SJSA1 (cell line): Measurements from ENCODE around the gene NELL1. TPM values are rescaled to one million over a fixed set of nuclear protein-coding genes. Genes with fewer than 3 reads are reported as not detected.
A peak's percentile ranks its signal among the peaks of the same experiment; 100 is the strongest.

Experiments used
- DNase-seq, 2 experiments: peaks; one replicate each; pipeline ENCODE4 v3.0.0-alpha.2; 2015 to 2020; ENCODE audit warnings: low spot score in 2 of 2, low read depth in 1 of 2
- H3K27ac ChIP-seq: fragments of 250-450 bp; sonication (Bioruptor Pico); 2 replicates; pipeline ENCODE4 v1.5.1; 2020; ENCODE audit warnings: mild to moderate bottlenecking, moderate library complexity
- H3K27me3 ChIP-seq: fragments of 250-450 bp; sonication (Bioruptor Pico); replicated peaks from 2 replicates; pipeline ENCODE4 v1.5.1; 2020; ENCODE audit warnings: mild to moderate bottlenecking, moderate library complexity
- H3K36me3 ChIP-seq: fragments of 250-450 bp; sonication (Bioruptor Pico); 2 replicates; pipeline ENCODE4 v1.5.1; 2020; ENCODE audit warnings: mild to moderate bottlenecking
- H3K4me1 ChIP-seq: fragments of 250-450 bp; sonication (Bioruptor Pico); replicated peaks from 2 replicates; pipeline ENCODE4 v1.6.1; 2021; ENCODE audit warnings: mild to moderate bottlenecking
- H3K4me3 ChIP-seq: fragments of 250-450 bp; sonication (Bioruptor Pico); 2 replicates; pipeline ENCODE4 v1.5.1; 2020; ENCODE audit warnings: mild to moderate bottlenecking
- H3K9me3 ChIP-seq: fragments of 250-450 bp; sonication (Bioruptor Pico); replicated peaks from 2 replicates; pipeline ENCODE4 v1.5.1; 2020; ENCODE audit warnings: mild to moderate bottlenecking
- total RNA-seq: library from RNA; depleted of rRNA; stranded (reverse); fragments of >200 nt; shearing (Covaris generic); gene quantifications from 2 replicates; pipeline ENCODE4 v1.2.3, GENCODE V29; 2014

NELL1 gene
- total RNA-seq, 1 experiment from 2014 or later: not detected

GRCh38 chr11:20644360-20644759, 25.0 kb upstream of the NELL1 start:
- no peak overlapping the region for H3K4me3 ChIP-seq
- no peak for DNase-seq
- H3K4me1 ChIP-seq: no peaks in the 10 kb centered on the region
- no peaks in the 10 kb centered on the region for H3K36me3 ChIP-seq
- H3K27ac ChIP-seq: no peak overlapping the region
- H3K9me3 ChIP-seq: no peaks in the 10 kb centered on the region
- H3K27me3 ChIP-seq: 0 out of 2 replicates have a peak, but pooled peaks cover 6% of the 10 kb centered on the region

GRCh38 chr11:20647976-20648565, 21.3 kb upstream of the NELL1 start:
- Histone ChIP-seq H3K36me3 (no peaks in the 10 kb centered on the region), H3K4me3 (no peak overlapping the region), H3K9me3 (no peaks in the 10 kb centered on the region), H3K27ac (no peak overlapping the region), H3K27me3 (0 out of 2 replicates have a peak, but pooled peaks cover 4% of the 10 kb centered on the region), H3K4me1 (no peaks in the 10 kb centered on the region)
- peak in 1 of 2 experiments; percentile 33 for DNase-seq

GRCh38 chr11:20652150-20652806, 17.1 kb upstream of the NELL1 start:
- Histone ChIP-seq H3K36me3 (no peaks in the 10 kb centered on the region), H3K27me3 (0 out of 2 replicates have a peak, but pooled peaks cover 4% of the 10 kb centered on the region), H3K27ac (no peak overlapping the region), H3K9me3 (no peaks in the 10 kb centered on the region), H3K4me3 (no peak overlapping the region), H3K4me1 (no peaks in the 10 kb centered on the region)
- DNase-seq: no peak

- Histone ChIP-seq H3K9me3 (no peaks in the 10 kb centered on the region), H3K4me3 (no peak overlapping the region), H3K27me3 (no peaks in the 10 kb centered on the region), H3K27ac (no peak overlapping the region), H3K36me3 (no peaks in the 10 kb centered on the region), H3K4me1 (no peaks in the 10 kb centered on the region)
- DNase-seq: no peak
These were observed 15.3 kb upstream of the NELL1 start for GRCh38 chr11:20654038-20654437.

- H3K27ac ChIP-seq: no peak overlapping the region
- no peak for DNase-seq
- H3K4me1 ChIP-seq: no peaks in the 10 kb centered on the region
- H3K27me3 ChIP-seq: no peaks in the 10 kb centered on the region
- no peak overlapping the region for H3K4me3 ChIP-seq
- no peaks in the 10 kb centered on the region for H3K36me3 ChIP-seq
- no peaks in the 10 kb centered on the region for H3K9me3 ChIP-seq
These were observed 12.5 kb upstream of the NELL1 start for GRCh38 chr11:20656901-20657300.

- Histone ChIP-seq H3K27me3 (no peaks in the 10 kb centered on the region), H3K27ac (no peak overlapping the region), H3K4me3 (no peak overlapping the region), H3K9me3 (no peaks in the 10 kb centered on the region), H3K36me3 (no peaks in the 10 kb centered on the region), H3K4me1 (no peaks in the 10 kb centered on the region)
- no peak for DNase-seq
These were observed 11.3 kb upstream of the NELL1 start for GRCh38 chr11:20658135-20658534.

- H3K27ac ChIP-seq: no peak overlapping the region
- H3K4me3 ChIP-seq: no peak overlapping the region
- no peaks in the 10 kb centered on the region for H3K27me3 ChIP-seq
- no peaks in the 10 kb centered on the region for H3K4me1 ChIP-seq
- H3K36me3 ChIP-seq: no peaks in the 10 kb centered on the region
- no peak for DNase-seq
- no peaks in the 10 kb centered on the region for H3K9me3 ChIP-seq
These were observed 7.9 kb upstream of the NELL1 start for GRCh38 chr11:20661445-20661844.

- Histone ChIP-seq H3K27me3 (no peaks in the 10 kb centered on the region), H3K4me3 (no peak overlapping the region), H3K9me3 (no peaks in the 10 kb centered on the region), H3K36me3 (no peaks in the 10 kb centered on the region), H3K4me1 (no peaks in the 10 kb centered on the region), H3K27ac (no peak overlapping the region)
- no peak for DNase-seq
These were observed 7.5 kb upstream of the NELL1 start for GRCh38 chr11:20661850-20662249.

- H3K27me3 ChIP-seq: peaks cover 37% of the 10 kb centered on the region
- no peak overlapping the region for H3K4me3 ChIP-seq
- no peak overlapping the region for H3K27ac ChIP-seq
- no peak for DNase-seq
- no peaks in the 10 kb centered on the region for H3K9me3 ChIP-seq
- no peaks in the 10 kb centered on the region for H3K4me1 ChIP-seq
- no peaks in the 10 kb centered on the region for H3K36me3 ChIP-seq
These were observed 1.1 kb upstream of the NELL1 start for GRCh38 chr11:20668131-20668809.

GRCh38 chr11:20669820-20670684, 666 bp downstream of the NELL1 start:
- H3K4me3 ChIP-seq: no peak overlapping the region
- H3K27ac ChIP-seq: no peak overlapping the region
- no peaks in the 10 kb centered on the region for H3K36me3 ChIP-seq
- no peak for DNase-seq
- no peaks in the 10 kb centered on the region for H3K9me3 ChIP-seq
- no peaks in the 10 kb centered on the region for H3K4me1 ChIP-seq
- H3K27me3 ChIP-seq: peaks cover 37% of the 10 kb centered on the region

GRCh38 chr11:20670932-20671403, 1.6 kb downstream of the NELL1 start:
- H3K36me3 ChIP-seq: no peaks in the 10 kb centered on the region
- peaks cover 37% of the 10 kb centered on the region for H3K27me3 ChIP-seq
- DNase-seq: no peak
- H3K9me3 ChIP-seq: no peaks in the 10 kb centered on the region
- no peak overlapping the region for H3K4me3 ChIP-seq
- no peaks in the 10 kb centered on the region for H3K4me1 ChIP-seq
- no peak overlapping the region for H3K27ac ChIP-seq

GRCh38 chr11:20671856-20672546, 2.6 kb downstream of the NELL1 start:
- no peak for DNase-seq
- Histone ChIP-seq H3K4me1 (no peaks in the 10 kb centered on the region), H3K4me3 (no peak overlapping the region), H3K9me3 (no peaks in the 10 kb centered on the region), H3K27me3 (peaks cover 37% of the 10 kb centered on the region), H3K27ac (no peak overlapping the region), H3K36me3 (no peaks in the 10 kb centered on the region)

- H3K27me3 ChIP-seq: peaks cover 34% of the 10 kb centered on the region
- no peak overlapping the region for H3K27ac ChIP-seq
- no peaks in the 10 kb centered on the region for H3K9me3 ChIP-seq
- H3K4me3 ChIP-seq: no peak overlapping the region
- H3K4me1 ChIP-seq: no peaks in the 10 kb centered on the region
- no peak for DNase-seq
- H3K36me3 ChIP-seq: no peaks in the 10 kb centered on the region
These were observed 3.2 kb downstream of the NELL1 start for GRCh38 chr11:20672575-20672974.
